Measurements from ENCODE around the gene AUTS2.

The AUTS2 gene

DNA sequence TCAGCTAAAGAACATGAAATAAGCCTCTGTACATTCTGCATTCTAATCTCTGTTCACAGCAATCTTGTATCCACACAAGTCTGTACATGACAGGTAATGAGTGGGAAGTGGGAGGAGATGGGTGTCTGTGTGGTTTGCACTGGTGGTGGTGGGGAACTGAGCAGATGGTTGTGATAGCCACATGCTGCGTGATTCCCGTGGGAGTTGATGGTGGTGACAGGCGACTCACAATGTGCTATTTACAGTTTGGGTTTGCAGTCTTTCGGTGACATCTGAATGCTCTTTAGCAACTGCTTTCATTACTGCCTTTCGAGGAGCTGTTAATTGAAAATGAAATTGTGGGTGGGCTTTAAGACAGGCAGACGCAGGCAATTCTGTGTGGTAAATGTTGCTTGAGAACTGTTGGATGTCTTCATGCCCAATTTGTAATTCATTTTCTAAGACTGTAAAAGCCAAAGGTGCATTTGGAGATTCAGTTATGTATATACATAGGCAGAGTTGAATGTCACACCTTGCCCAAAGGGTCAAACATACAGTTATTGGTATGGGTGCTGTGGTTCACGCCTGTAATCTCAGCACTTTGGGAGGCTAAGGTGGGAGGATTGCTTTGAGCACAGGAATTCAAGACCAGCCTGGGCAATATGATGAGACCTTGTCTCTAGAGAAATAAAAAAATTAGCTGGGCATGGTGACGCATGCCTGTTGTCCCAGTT lies 308.2 kb downstream of the AUTS2 start (continued):
- TF ChIP-seq GLIS1 (tag by site-specific recombination; IDR thresholded peaks at IDR 0.05) (peak; percentile 58), ZNF433 (tag by site-specific recombination; IDR thresholded peaks at IDR 0.05; ENCODE audit: low read depth) (no peak), ZNF623 (tag by site-specific recombination; IDR thresholded peaks at IDR 0.05) (no peak)

GRCh38 chr7:69907720-69908119 lies 309.4 kb downstream of the AUTS2 start:
- CTCF ChIA-PET = interaction anchor here (0.6 to 1.0 kb wide), 2 partner anchors 27 to 127 kb away, joined by 3 read pairs; no protein-coding TSS in a partner anchor
- Histone ChIP-seq H3K4me3 (ENCODE audit: low read depth, low read length) (no peak overlapping the region), H3K36me3 (ENCODE audit: control insufficient read depth in 2 of 2, insufficient read depth in 1 of 2, low read length in 2 of 2) (no peaks in the 10 kb centered on the region), H3K4me1 (ENCODE audit: control insufficient read depth, insufficient read depth, low read length) (peaks cover 25% of the 10 kb centered on the region), H3K27ac (ENCODE audit: extremely low read depth, low read depth, low read length) (peak overlapping the region; percentile 61), H3K9me3 (ENCODE audit: control insufficient read depth, insufficient read depth, low read depth, low read length) (no peaks in the 10 kb centered on the region)
- POLR2A ChIA-PET = no interaction called here
- TF ChIP-seq REPIN1 (tag by site-specific recombination; IDR thresholded peaks at IDR 0.05; ENCODE audit: low read depth) = no peak
- TF ChIP-seq ZBTB20 (tag by site-specific recombination; IDR thresholded peaks at IDR 0.05) = no peak
- TF ChIP-seq OVOL3 (tag by site-specific recombination; IDR thresholded peaks at IDR 0.05) = peak; percentile 38; the same call in 1 of the 2 replicates
- TF ChIP-seq GLI2 (tag by site-specific recombination; IDR thresholded peaks at IDR 0.05; ENCODE audit: borderline replicate concordance, low read depth) = peak; percentile 34; the same call in 1 of the 2 replicates
- peak; percentile 96 for TF ChIP-seq FEZF1 (tag by site-specific recombination; IDR thresholded peaks at IDR 0.05)
- no peak for TF ChIP-seq ZNF214 (tag by site-specific recombination; IDR thresholded peaks at IDR 0.05; ENCODE audit: borderline replicate concordance)
- no peak for TF ChIP-seq ZNF10 (tag by site-specific recombination; IDR thresholded peaks at IDR 0.05)
- peak; percentile 96 for TF ChIP-seq OSR2 (tag by site-specific recombination; IDR thresholded peaks at IDR 0.05)
- 0 out of 2 replicates have a peak, but pooled peaks have one; percentile 57 for TF ChIP-seq ZEB2 (tag by site-specific recombination; IDR thresholded peaks at IDR 0.05)
- TF ChIP-seq, protein P1, sequence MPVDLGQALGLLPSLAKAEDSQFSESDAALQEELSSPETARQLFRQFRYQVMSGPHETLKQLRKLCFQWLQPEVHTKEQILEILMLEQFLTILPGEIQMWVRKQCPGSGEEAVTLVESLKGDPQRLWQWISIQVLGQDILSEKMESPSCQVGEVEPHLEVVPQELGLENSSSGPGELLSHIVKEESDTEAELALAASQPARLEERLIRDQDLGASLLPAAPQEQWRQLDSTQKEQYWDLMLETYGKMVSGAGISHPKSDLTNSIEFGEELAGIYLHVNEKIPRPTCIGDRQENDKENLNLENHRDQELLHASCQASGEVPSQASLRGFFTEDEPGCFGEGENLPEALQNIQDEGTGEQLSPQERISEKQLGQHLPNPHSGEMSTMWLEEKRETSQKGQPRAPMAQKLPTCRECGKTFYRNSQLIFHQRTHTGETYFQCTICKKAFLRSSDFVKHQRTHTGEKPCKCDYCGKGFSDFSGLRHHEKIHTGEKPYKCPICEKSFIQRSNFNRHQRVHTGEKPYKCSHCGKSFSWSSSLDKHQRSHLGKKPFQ (tag by site-specific recombination; IDR thresholded peaks at IDR 0.05) = peak; percentile 54; the same call in 1 of the 2 replicates
- TF ChIP-seq KLF1 (tag by site-specific recombination; IDR thresholded peaks at IDR 0.05) = peak; percentile 31; the same call in 1 of the 2 replicates
- TF ChIP-seq IKZF3 (tag by site-specific recombination; IDR thresholded peaks at IDR 0.05) = peak; percentile 52
- TF ChIP-seq ZBTB48 (tag by site-specific recombination; IDR thresholded peaks at IDR 0.05) = no peak
- no peak for TF ChIP-seq ZNF529 (tag by site-specific recombination; IDR thresholded peaks at IDR 0.05; ENCODE audit: insufficient replicate concordance)
- no peak for TF ChIP-seq ZNF623 (tag by site-specific recombination; IDR thresholded peaks at IDR 0.05)
- TF ChIP-seq KLF10 (tag by site-specific recombination; IDR thresholded peaks at IDR 0.05) = no peak
- TF ChIP-seq ZIC2 (tag by site-specific recombination; IDR thresholded peaks at IDR 0.05) = no peak
- TF ChIP-seq, protein P2, sequence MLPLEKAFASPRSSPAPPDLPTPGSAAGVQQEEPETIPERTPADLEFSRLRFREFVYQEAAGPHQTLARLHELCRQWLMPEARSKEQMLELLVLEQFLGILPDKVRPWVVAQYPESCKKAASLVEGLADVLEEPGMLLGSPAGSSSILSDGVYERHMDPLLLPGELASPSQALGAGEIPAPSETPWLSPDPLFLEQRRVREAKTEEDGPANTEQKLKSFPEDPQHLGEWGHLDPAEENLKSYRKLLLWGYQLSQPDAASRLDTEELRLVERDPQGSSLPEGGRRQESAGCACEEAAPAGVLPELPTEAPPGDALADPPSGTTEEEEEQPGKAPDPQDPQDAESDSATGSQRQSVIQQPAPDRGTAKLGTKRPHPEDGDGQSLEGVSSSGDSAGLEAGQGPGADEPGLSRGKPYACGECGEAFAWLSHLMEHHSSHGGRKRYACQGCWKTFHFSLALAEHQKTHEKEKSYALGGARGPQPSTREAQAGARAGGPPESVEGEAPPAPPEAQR (tag by site-specific recombination; IDR thresholded peaks at IDR 0.05) = no peak
- peak; percentile 77; the same call in 1 of the 2 replicates for TF ChIP-seq ZSCAN30 (tag by site-specific recombination; IDR thresholded peaks at IDR 0.05)
- peak; percentile 84 for TF ChIP-seq WT1 (tag by site-specific recombination; IDR thresholded peaks at IDR 0.05)
- TF ChIP-seq ZNF211 (tag by site-specific recombination; IDR thresholded peaks at IDR 0.05; ENCODE audit: low read depth) = no peak
- no peak for TF ChIP-seq ZFHX2 (tag by site-specific recombination; conservative IDR thresholded peaks at IDR 0.05)
- no peak for TF ChIP-seq SETDB1 (IDR thresholded peaks at IDR 0.05; ENCODE audit: insufficient read length, low read length)
- no peak for TF ChIP-seq ZNF549 (tag by site-specific recombination; IDR thresholded peaks at IDR 0.05)
- TF ChIP-seq INSM2 (tag by site-specific recombination; IDR thresholded peaks at IDR 0.05) = peak; percentile 75; the same call in 1 of the 2 replicates
- TF ChIP-seq ZNF561 (tag by site-specific recombination; IDR thresholded peaks at IDR 0.05; ENCODE audit: borderline replicate concordance) = no peak
- TF ChIP-seq ZNF776 (tag by site-specific recombination; IDR thresholded peaks at IDR 0.05; ENCODE audit: borderline replicate concordance) = no peak
- no peak for TF ChIP-seq ZSCAN16 (tag by site-specific recombination; IDR thresholded peaks at IDR 0.05)
- TF ChIP-seq, protein P3, sequence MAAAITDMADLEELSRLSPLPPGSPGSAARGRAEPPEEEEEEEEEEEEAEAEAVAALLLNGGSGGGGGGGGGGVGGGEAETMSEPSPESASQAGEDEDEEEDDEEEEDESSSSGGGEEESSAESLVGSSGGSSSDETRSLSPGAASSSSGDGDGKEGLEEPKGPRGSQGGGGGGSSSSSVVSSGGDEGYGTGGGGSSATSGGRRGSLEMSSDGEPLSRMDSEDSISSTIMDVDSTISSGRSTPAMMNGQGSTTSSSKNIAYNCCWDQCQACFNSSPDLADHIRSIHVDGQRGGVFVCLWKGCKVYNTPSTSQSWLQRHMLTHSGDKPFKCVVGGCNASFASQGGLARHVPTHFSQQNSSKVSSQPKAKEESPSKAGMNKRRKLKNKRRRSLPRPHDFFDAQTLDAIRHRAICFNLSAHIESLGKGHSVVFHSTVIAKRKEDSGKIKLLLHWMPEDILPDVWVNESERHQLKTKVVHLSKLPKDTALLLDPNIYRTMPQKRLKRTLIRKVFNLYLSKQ (tag by site-specific recombination; IDR thresholded peaks at IDR 0.05; ENCODE audit: borderline replicate concordance) = no peak
- TF ChIP-seq ZNF48 (tag by site-specific recombination; IDR thresholded peaks at IDR 0.05) = no peak
